ENCODE results near the gene KNDC1.

- no peak for TF ChIP-seq CTCF (IDR thresholded peaks at IDR 0.05)
- no peak for TF ChIP-seq POLR2A (IDR thresholded peaks at IDR 0.05)
Measured at GRCh38 chr10:133221331-133221730, 61.3 kb downstream of the KNDC1 start.
